HepG2 (cell line): Measurements from ENCODE around the gene CYP11A1. TPM values are rescaled to one million over a fixed set of nuclear protein-coding genes. Genes with fewer than 3 reads are reported as not detected.

Source experiments
- ATAC-seq: fragments of 200-7000 bp; cut with Tn5 transposase; 3 replicates; pipeline ENCODE4 v1.9.1; 2020; ENCODE audit warnings: mild to moderate bottlenecking, moderate library complexity
- BruUV-seq: library from RNA; stranded (reverse); fragments of 400-500 nt; replicated peaks from 2 replicates; lab custom pipeline; 2021; lab: Mats Ljungman, UMichigan
- CTCF ChIA-PET: fragments of 300-600 bp; formaldehyde crosslinking; extraction: SDS; loops from one replicate; lab custom pipeline; 2021; ENCODE audit warnings: low total read pairs, inconsistent platforms, low intra/inter-chr PET ratio; lab: Yijun Ruan, JAX
- POLR2A ChIA-PET: fragments of 350-600 bp; sonication (Branson Sonifier 250); formaldehyde crosslinking; loops from one replicate; lab custom pipeline; 2020; ENCODE audit warnings: antibody characterized with exemption, inconsistent platforms; lab: Yijun Ruan, JAX
- DNase-seq: peaks from one replicate; pipeline ENCODE4 v3.0.0-alpha.2; 2015; ENCODE audit warnings: low spot score
- FAIRE-seq: peaks from 3 replicates; lab custom pipeline; 2011; peaks lifted over from hg19 to GRCh38; lab: Jason Lieb, UNC
- H2AFZ ChIP-seq: one replicate; pipeline ENCODE4 v1.6.1; 2011; ENCODE audit warnings: low read length, inconsistent platforms
- H3K27ac ChIP-seq: fragments of 300-600 bp; 3 replicates; pipeline ENCODE4 v1.8.0; 2011; ENCODE audit warnings: mixed run types, mild to moderate bottlenecking, mixed read lengths, low read length, inconsistent platforms; ENCODE audit not compliant: insufficient read depth; ENCODE audit errors: extremely low read length
- H3K27me3 ChIP-seq, 2 experiments: fragments of 200-600 bp in 1 of 2; 2 replicates in 1 of 2; 3 replicates in 1 of 2; pipeline versions ENCODE4 v1.6.0 to v1.8.0; 2011; ENCODE audit warnings: low read length in 2 of 2, mild to moderate bottlenecking in 2 of 2, moderate library complexity in 2 of 2, inconsistent platforms in 1 of 2; ENCODE audit not compliant: insufficient read depth in 2 of 2, control insufficient read depth in 1 of 2
- H3K36me3 ChIP-seq, 2 experiments: fragments of 200-600 bp in 1 of 2; replicated peaks in 1 of 2; 2 replicates in 1 of 2; 3 replicates in 1 of 2; pipeline versions ENCODE4 v1.5.1 to v1.8.0; 2011; ENCODE audit warnings: low read length in 2 of 2, inconsistent platforms in 1 of 2; ENCODE audit not compliant: insufficient read depth in 2 of 2, control insufficient read depth in 1 of 2
- H3K4me1 ChIP-seq: 2 replicates; pipeline ENCODE4 v1.5.1; 2012; ENCODE audit warnings: low read length, inconsistent platforms; ENCODE audit not compliant: insufficient read depth
- H3K4me2 ChIP-seq: 2 replicates; pipeline ENCODE4 v1.6.0; 2011; ENCODE audit warnings: low read depth, low read length, inconsistent platforms
- H3K4me3 ChIP-seq, 3 experiments: fragments of 200-600 bp in 1 of 3; sonication (generic), shearing (Covaris generic) in 1 of 3; replicated peaks in 1 of 3; 2 replicates each; pipeline ENCODE4 v1.5.1; 2011 to 2016; ENCODE audit warnings: low read length in 3 of 3, inconsistent platforms in 2 of 3, low read depth in 2 of 3, mild to moderate bottlenecking in 2 of 3, control low read depth in 1 of 3, mixed read lengths in 1 of 3; ENCODE audit not compliant: insufficient read depth in 1 of 3
- H3K79me2 ChIP-seq: one replicate; pipeline ENCODE4 v1.6.1; 2011; ENCODE audit warnings: low read length, inconsistent platforms; ENCODE audit not compliant: insufficient read depth
- H3K9ac ChIP-seq: 2 replicates; pipeline ENCODE4 v1.6.0; 2011; ENCODE audit warnings: mild to moderate bottlenecking, low read depth, low read length, inconsistent platforms; ENCODE audit not compliant: insufficient read depth
- H3K9me3 ChIP-seq: 2 replicates; pipeline ENCODE4 v1.5.1; 2012; ENCODE audit warnings: mild to moderate bottlenecking, low read length
- H4K20me1 ChIP-seq: 2 replicates; pipeline ENCODE4 v1.6.0; 2011; ENCODE audit warnings: inconsistent platforms, mild to moderate bottlenecking, low read length, moderate library complexity; ENCODE audit not compliant: insufficient read depth
- TEAD3 ChIP-seq: optimal IDR thresholded peaks from 2 replicates; pipeline ENCODE3; 2016; ENCODE audit warnings: borderline replicate concordance
- TRIM24 ChIP-seq: sonication (generic); formaldehyde crosslinking; IDR thresholded peaks from 2 replicates; pipeline ENCODE4 v1.8.0; 2022; ENCODE audit warnings: mild to moderate bottlenecking, missing genetic modification reagents
- ZNF367 ChIP-seq: sonication (generic); formaldehyde crosslinking; IDR thresholded peaks from 2 replicates; pipeline ENCODE4 v1.4.0; 2020; ENCODE audit warnings: missing genetic modification reagents, borderline replicate concordance
- ZNF687 ChIP-seq: sonication (generic); formaldehyde crosslinking; IDR thresholded peaks from 2 replicates; pipeline ENCODE4 v1.5.1; 2020; ENCODE audit warnings: mild to moderate bottlenecking, missing genetic modification reagents, moderate library complexity
- WGBS: methylation state at CpG from one replicate; pipeline ENCODE4 v1.1.6; 2017; ENCODE audit warnings: low lambda C conversion rate; 5-methylcytosine and 5-hydroxymethylcytosine counted together
- in situ Hi-C: cut with HindIII; loops from 2 replicates; pipeline ENCODE4 v1.10.0; 2017; ENCODE audit warnings: low pct_unique_long_range_greater_than_20kb; ENCODE audit not compliant: extremely low pct_ligation_motif_present
- intact Hi-C: fragments of 100-400 bp; cut with micrococcal nuclease; formaldehyde crosslinking; loops from one replicate; pipeline ENCODE4 v1.10.0; 2022; ENCODE audit not compliant: unreplicated experiment
- polyA plus RNA-seq, 8 experiments: library from polyadenylated mRNA; depleted of rRNA in 3 of 8; stranded (reverse) in 7 of 8; unstranded in 1 of 8; fragments of >200 nt; fragmentation: Illumina TruSeq in 4 of 8; extraction: Trizol in 4 of 8; gene quantifications; 2 replicates each; pipeline versions ENCODE4 v1.2.1 to v1.2.3, GENCODE V29; 2011 to 2016; ENCODE audit warnings: low read depth in 4 of 8, missing spikeins in 1 of 8, mixed read lengths in 1 of 8; ENCODE audit not compliant: insufficient read depth in 1 of 8
- total RNA-seq, 5 experiments: library from RNA; depleted of rRNA; stranded (reverse); fragments of >200 nt; fragmentation: Illumina TruSeq; extraction: Trizol; gene quantifications; 2 replicates each; pipeline ENCODE4 v1.2.3, GENCODE V29; 2016; ENCODE audit warnings: low read depth in 1 of 5

CYP11A1 gene
- total and polyA plus RNA-seq, 2 of the 13 experiments (the other 11 are each of a cell fraction or from before 2014, with no cell fraction given): 0.66 to 0.92 TPM

- intact Hi-C loops: no loop called here
- 15% methylated on average over 3 of the region's 10 CpGs for whole genome bisulfite sequencing
- Histone ChIP-seq H3K4me2 (peak overlapping the region; percentile 24), H3K9me3 (no peaks in the 10 kb centered on the region), H3K4me1 (peaks cover 79% of the 10 kb centered on the region), H2AFZ (no peak overlapping the region), H3K79me2 (no peaks in the 10 kb centered on the region), H4K20me1 (no peaks in the 10 kb centered on the region), H3K4me3 (peak overlapping the region in 1 of 3 experiments; percentile 34; a peak in 1 of 6 replicates), H3K9ac (no peak overlapping the region), H3K27me3 (peaks cover 3 to 34% of the 10 kb centered on the region in 2 experiments; a peak in 3 of 5 replicates), H3K27ac (no peak overlapping the region), H3K36me3 (no peaks in the 10 kb centered on the region)
- no TSS peak for BruUV-seq
- FAIRE-seq (no peak), DNase-seq (peak; percentile 43), ATAC-seq (peak; percentile 33)
- in situ Hi-C loops: loop anchor here (5.0 kb wide), 1 partner anchor 45 kb away; the partner anchor contains the start of gene SEMA7A
- TF ChIP-seq ZNF687 (CRISPR knock-in tag): peak; percentile 18; the same call in 1 of the 2 replicates
- TF ChIP-seq ZNF367 (CRISPR knock-in tag): no peak
- TF ChIP-seq TEAD3: peak; percentile 69
- TF ChIP-seq TRIM24: no peak
- CTCF ChIA-PET: no interaction called here
- POLR2A ChIA-PET: interaction anchor here (1.1 to 8.8 kb wide), 7 partner anchors 16 to 226 kb away, joined by 3 to 124 read pairs (median 4); partner anchors contain the start of genes SEMA7A and UBL7
Observed at GRCh38 chr15:74387621-74388362, 20.3 kb upstream of the CYP11A1 start.
